GM12878 (cell line): ENCODE data around the gene COL9A1.

Experiments
- ATF2 ChIP-seq: IDR thresholded peaks from 2 replicates; pipeline ENCODE4 v1.6.1; 2012; ENCODE audit warnings: low read length, inconsistent platforms
- FOXM1 ChIP-seq: IDR thresholded peaks from 2 replicates; pipeline ENCODE4 v1.6.1; 2012; ENCODE audit warnings: low read depth, mild to moderate bottlenecking, inconsistent platforms, low read length, moderate library complexity

- TF ChIP-seq FOXM1 (no peak), ATF2 (no peak)
These were observed 82.8 kb downstream of the COL9A1 start for GRCh38 chr6:70219943-70220613.
